GM19351 (cell line): ENCODE data around the gene RAMP3.
"Not testable (repeated sequence)": the region's sequence is repeated elsewhere in the genome, so short reads cannot be mapped to it uniquely, and the experiment has no call there.

ENCODE experiments used
- ATAC-seq: cut with Tn5 transposase; IDR thresholded peaks from one replicate; pipeline ENCODE4 v1.9.1; 2021; ENCODE audit warnings: mild to moderate bottlenecking, moderate library complexity; ENCODE audit not compliant: unreplicated experiment

RAMP3 gene

DNA sequence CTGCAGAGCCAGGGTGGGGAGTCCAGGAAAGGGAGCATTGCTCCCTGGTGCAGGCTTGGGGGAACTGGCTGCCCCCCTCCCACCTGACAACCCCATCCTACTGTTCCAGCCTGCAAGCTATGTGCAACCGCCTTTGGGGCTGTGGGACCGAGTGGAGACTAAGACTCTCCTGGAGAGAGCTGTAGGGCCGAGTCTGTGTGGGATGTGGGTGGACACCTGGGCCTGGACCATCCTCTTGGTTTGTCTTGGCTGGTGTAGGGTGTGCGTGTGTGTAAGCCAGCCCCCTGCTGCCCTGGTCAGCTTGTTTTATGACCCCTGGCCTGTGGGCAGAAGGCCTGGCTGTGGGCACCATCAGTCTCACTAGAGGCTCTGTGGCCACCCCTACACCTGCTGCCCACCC lies 1.6 kb upstream of the RAMP3 start:
- no peak for ATAC-seq

DNA sequence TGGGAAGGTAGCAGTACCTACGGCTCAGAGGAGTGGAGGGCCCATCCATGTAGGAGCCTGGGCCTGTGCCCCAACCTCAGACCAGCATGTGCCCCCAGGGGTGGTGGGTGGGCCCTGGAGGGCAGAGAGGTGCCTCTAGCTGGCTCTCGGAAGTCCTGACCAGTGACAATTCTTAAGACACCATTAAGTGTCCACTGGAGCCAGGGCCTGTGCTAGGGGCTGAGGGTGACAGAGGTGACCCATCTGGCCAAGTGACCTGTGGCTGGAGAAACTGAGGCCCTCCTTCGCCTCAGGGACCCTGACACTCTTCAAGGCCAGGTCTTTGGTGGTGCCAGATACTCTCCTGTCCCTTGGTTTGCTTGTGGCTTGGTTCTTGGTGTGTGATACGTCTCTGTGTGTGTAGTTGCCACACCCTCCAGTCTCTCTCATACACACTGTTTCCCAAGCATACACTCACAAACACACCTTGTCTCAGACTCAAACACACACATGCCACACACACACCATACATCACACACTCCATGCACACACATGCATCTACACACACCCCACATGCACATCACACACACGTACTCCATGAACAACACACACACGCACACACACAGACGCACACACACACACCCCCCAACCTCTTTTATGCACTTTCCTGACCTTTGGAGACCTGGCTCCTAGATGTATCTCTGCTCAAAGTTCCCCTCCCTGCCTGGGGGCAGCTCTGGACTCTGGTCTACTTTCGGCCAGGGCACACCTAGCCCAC lies 897 bp upstream of the RAMP3 start:
- ATAC-seq = no peak

DNA sequence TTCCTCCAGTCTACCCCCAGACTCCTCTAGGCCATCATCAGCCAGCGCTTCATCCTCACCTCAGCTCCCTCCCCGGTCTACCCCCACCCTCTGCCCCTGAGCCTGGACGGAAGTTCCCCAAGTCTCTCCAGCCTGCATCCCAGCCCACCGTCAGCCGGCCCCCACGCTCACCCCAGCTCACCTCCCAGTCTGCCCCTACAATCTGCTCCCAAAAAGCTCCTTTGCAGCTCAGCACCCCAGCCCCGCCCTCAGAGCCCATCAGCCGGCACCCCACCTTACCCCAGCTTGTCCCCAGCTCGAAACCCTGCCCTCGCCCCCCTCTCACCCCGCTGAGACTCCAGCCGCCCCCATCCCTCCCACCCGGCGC lies 322 bp upstream of the RAMP3 start:
- ATAC-seq = no peak

DNA sequence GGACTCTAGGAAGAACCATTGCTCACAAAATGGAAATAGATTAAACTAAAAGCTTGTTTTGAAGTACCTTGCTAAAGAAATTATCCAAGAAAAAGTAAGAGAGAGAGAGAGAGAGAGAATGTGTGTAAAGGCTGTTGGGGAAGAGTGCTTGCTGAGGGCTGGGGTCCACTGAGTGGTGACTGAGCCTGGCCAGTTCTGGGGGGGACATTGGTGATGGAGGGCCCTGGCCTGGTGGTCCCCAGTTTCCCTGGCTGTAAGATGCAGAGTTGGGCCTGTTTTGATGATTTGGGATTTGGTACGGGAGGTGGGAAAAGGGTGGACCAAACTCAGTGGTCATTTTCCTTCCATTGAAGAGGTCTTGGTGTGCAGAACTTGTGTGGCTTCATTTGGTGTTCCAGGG lies 880 bp downstream of the RAMP3 start:
- ATAC-seq = no peak

DNA sequence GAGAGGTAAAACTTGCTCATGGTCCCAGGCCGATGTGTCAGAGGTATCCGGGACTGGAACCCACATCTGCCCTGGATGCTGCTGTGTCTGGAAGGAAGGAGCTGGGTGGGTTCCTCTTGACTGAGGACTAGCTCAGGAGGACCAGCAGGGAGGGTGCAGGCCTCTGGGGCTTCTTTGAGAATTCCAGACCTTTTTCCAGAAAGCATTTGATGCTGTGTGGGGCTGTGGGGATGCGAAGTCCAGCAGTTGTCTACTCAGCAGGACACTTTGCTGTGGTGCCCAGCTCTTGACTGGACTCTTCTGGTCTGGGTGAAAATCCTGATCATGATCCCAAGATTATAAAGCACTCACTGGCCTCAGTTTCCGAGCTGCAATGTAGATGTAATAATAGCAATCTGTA lies 1.7 kb downstream of the RAMP3 start:
- ATAC-seq = no peak

DNA sequence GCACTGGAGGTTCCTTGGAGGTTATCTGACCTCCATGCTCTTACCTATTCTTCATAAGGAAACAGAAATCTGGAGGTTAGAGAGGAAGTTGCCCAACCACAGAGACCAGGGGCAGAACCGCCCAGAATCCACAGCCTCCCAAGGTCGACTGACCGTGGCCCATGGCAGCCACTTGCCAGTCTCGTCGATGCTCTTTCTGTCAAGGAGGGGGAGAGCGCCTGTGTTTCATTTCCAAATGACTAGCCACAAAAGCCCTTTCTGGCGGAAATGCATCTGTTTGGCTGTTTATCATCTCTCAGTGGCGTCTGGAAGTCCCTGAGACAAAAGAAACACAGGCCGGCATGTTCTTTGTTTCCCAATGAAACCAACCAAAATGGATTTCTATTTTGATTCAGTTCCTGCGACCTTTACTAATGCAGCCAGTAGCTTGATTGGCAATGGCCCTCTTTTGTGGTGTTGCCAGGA lies 2.9 kb downstream of the RAMP3 start:
- peak; percentile 68 for ATAC-seq

DNA sequence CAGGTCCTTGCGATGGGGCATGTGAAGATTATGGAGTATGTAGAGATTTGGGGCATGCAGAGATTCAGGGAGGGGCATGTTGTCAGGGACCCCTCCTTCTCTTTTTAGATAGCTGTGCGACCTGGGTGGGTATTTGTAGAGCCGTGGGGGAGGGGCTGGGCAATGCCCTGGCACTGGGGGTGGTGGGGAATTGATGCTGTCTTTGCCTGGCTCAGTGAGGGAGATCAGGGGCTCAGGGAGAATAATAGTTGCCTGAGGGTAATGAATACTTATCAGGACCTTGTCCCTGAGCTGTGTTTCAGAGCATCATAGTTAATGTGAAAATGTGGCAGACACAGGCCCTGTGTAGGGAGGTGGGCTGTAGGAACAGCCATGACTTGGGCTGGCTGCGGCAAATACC lies 3.5 kb downstream of the RAMP3 start:
- no peak for ATAC-seq

DNA sequence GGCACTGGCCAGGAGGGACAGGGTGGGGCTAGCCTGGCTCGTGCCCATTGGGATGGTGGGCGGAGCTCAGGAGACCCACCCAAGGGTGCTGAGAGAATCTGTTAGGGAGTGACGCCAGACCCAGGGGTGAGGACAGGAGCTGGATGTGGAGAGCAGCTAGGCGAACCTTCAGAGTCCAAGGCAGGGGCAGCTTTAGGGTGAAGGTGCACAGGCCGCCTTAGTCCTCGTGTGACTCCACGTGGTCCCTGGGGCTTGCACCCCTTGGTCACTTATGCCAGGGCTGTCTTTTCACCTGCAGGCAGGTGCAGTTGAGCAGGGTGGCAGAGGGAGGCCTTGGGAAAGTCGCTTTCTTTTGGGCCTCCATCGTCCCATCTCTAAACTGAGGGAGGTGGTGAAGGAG lies 4.3 kb downstream of the RAMP3 start:
- no peak for ATAC-seq

DNA sequence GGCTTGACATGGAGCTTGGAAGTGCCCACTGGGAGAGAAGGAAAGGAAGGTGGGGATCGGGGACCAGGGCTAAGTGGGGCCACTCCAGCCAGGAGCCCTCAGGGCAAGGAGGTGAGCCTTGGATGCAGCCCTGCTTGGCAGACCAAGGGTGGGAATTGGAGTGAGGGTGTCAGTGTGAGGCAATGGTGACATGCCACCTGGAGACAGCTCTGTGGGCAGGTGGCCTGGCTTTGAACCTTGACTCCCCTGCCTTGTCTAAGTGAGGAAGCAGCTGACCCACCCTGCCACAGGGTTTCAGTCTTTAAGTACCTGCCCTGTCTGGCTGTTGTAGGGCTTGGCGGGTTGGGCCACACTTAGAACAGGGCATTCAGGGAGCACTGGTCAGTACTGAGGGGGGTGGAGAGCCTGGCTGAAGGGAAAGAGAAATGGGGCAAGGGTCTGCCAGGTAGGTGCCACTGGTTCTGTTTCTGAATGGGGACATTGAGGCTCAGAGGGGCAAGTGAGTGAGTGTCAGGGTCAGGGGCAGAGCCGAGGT lies 4.8 kb downstream of the RAMP3 start:
- no peak for ATAC-seq

GRCh38 chr7:45162943-45163691 lies 5.5 kb downstream of the RAMP3 start:
- ATAC-seq = no peak

DNA sequence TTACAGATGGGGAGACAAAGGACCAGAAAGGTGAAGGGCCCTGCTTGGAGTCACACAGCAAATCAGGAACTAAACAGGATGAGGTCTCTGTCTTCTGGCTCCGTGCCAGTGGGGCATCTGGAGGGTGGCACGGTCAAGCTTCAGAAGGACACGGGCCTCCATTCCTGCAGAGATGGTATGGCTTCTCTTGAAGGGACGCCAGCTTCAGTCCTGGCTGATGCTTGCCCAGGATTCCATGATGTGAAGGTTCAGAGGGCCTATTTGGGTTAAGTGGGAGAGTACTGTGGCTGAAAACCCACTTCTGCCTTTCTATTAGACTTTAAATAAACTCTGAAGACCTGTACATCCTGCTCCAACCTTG lies 6.1 kb downstream of the RAMP3 start:
- ATAC-seq = no peak

DNA sequence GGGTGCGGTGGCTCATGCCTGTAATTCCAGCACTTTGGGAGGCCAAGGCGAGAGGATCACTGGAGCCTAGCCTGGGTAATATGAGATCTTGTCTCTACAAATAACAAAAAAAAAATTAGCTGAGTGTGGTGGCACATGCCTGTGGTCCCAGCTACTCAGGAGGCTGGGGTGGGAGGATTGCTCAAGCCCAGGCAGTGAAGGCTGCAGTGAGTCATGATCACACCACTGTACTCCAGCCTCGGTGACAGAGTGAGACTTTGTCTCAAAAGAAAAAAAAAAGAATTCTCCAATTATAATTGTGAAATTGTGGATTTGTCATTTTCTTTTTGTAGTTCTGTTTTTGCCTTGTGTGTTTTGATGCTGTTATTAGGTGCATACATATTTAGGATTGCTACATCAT lies 6.7 kb downstream of the RAMP3 start:
- ATAC-seq = not testable (repeated sequence)

- ATAC-seq = no peak
Measured at GRCh38 chr7:45165857-45166256, 8.3 kb downstream of the RAMP3 start.

GRCh38 chr7:45171946-45172345 lies 14.4 kb downstream of the RAMP3 start:
- no peak for ATAC-seq

GRCh38 chr7:45173596-45174327 lies 16.2 kb downstream of the RAMP3 start:
- ATAC-seq = no peak

DNA sequence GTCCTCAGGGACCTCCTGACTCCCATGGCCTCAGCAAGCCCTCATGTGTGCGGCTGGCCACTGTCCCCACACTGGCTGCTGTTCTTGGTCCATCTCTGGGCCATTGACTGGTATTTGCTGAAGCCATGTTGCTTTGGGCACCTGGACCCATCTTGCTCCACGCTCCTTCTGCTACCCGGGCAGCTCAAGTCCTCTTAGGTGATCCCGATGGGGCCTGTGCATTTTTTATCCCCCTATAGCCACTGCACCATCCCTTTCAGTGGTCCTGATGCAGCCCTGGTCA lies 16.7 kb downstream of the RAMP3 start:
- no peak for ATAC-seq

- no peak for ATAC-seq
Measured at GRCh38 chr7:45174966-45175765, 17.6 kb downstream of the RAMP3 start.

- no peak for ATAC-seq
Measured at GRCh38 chr7:45176091-45176490, 18.5 kb downstream of the RAMP3 start.

DNA sequence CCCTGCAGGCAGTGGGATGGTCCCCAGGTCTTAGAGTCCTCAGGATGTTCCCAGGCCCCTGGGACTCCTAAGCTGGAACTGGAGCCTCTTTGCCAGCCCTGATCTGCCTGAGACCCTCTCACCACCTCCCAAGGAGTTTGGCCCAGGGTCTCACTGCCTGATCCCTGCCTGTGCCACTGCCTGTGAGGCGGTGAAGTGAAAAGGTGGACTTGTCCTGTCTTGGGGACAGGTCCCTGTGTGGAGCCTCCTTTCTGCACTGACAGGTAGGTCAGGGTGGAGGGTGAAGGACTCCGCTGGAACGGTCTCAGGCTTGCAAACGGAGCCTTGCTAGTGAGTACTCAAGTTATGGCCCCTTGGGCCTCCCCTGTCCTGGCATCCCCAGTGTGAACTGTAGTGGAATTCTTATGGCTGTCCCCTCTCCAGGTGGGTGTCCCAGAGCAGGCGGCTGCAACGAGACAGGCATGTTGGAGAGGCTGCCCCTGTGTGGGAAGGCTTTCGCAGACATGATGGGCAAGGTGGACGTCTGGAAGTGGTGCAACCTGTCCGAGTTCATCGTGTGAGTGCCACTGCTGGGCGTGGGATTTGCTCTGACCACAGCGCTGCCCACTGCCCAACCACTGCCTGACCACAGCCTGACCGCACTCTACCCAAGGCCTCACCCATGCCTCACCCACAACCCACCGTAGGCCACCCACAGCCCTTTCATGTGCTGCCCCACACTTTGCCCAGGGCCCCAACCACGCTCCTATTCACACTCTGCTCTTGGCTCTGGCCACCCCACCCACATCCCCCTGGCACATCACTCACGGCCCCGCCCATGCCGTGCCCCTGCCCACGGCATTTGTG lies 19.5 kb downstream of the RAMP3 start:
- ATAC-seq = no peak

- ATAC-seq = no peak
Measured at GRCh38 chr7:45177801-45178200, 20.2 kb downstream of the RAMP3 start.
